Fibroblast of the aortic adventitia (primary cell): ENCODE data around the gene RXRA. TPM values are rescaled to one million over a fixed set of nuclear protein-coding genes. Genes with fewer than 3 reads are reported as not detected.

ENCODE experiments used
- DNase-seq: peaks from one replicate; pipeline ENCODE4 v3.0.0-alpha.2; 2010; ENCODE audit warnings: low read depth
- H3K4me3 ChIP-seq: 2 replicates; pipeline ENCODE4 v1.5.1; 2011; ENCODE audit warnings: low read depth, mild to moderate bottlenecking, control low read depth, low read length, moderate library complexity
- CTCF ChIP-seq: IDR thresholded peaks from 2 replicates; pipeline ENCODE4 v1.5.1; 2011; ENCODE audit warnings: mild to moderate bottlenecking, low read length, control low read depth, inconsistent platforms; ENCODE audit not compliant: insufficient read depth
- total RNA-seq: library from RNA; depleted of rRNA; stranded (reverse); fragments of >200 nt; gene quantifications from 2 replicates; pipeline ENCODE4 v1.2.3, GENCODE V29; 2012; ENCODE audit warnings: low replicate concordance

RXRA gene
- total RNA-seq, 1 donor: 20.9 TPM

- no peak for TF ChIP-seq CTCF
- no peak overlapping the region for H3K4me3 ChIP-seq
- DNase-seq: no peak
These were observed 82.9 kb downstream of the RXRA start for GRCh38 chr9:134408939-134409737.

GRCh38 chr9:134410071-134410834 is 84.0 kb downstream of the RXRA start:
- H3K4me3 ChIP-seq: no peak overlapping the region
- no peak for TF ChIP-seq CTCF
- DNase-seq: no peak

- no peak for DNase-seq
- TF ChIP-seq CTCF: no peak
- H3K4me3 ChIP-seq: no peak overlapping the region
These were observed 84.6 kb downstream of the RXRA start for GRCh38 chr9:134410835-134411217.

- DNase-seq: peak; percentile 28
These were observed 85.4 kb downstream of the RXRA start for GRCh38 chr9:134411440-134412297.

GRCh38 chr9:134412298-134412711 is 86.0 kb downstream of the RXRA start:
- no peak for TF ChIP-seq CTCF
- no peak overlapping the region for H3K4me3 ChIP-seq
- no peak for DNase-seq

More at GRCh38 chr9:134411440-134412297, 85.4 kb downstream of the RXRA start:
- no peak for TF ChIP-seq CTCF
- no peak overlapping the region for H3K4me3 ChIP-seq

GRCh38 chr9:134413112-134413715 is 87.0 kb downstream of the RXRA start:
- peak; percentile 35 for DNase-seq
- H3K4me3 ChIP-seq: no peak overlapping the region
- TF ChIP-seq CTCF: no peak
